ENCODE data around the gene NALF2.

DNA sequence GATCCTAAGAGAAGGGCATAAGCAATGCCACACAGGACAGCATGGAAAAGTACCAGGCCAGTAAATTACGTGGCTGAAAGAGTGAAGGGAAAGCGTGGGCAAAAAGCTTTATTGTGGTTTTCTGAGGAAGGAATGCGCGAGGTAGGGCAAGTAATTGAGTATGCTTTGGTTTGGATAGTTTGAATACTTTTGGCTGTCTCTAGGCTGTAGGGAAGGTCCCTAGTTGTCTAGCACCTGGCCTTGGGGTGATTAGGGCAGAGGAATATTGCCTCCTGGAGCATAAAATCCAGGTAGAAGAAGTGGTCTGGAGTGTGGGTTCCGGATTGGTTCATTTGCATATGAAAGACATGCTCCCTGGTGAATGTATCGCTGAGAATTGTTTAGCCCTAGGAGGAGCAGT is 46.4 kb upstream of the NALF2 start:
- TF ChIP-seq, protein P1, sequence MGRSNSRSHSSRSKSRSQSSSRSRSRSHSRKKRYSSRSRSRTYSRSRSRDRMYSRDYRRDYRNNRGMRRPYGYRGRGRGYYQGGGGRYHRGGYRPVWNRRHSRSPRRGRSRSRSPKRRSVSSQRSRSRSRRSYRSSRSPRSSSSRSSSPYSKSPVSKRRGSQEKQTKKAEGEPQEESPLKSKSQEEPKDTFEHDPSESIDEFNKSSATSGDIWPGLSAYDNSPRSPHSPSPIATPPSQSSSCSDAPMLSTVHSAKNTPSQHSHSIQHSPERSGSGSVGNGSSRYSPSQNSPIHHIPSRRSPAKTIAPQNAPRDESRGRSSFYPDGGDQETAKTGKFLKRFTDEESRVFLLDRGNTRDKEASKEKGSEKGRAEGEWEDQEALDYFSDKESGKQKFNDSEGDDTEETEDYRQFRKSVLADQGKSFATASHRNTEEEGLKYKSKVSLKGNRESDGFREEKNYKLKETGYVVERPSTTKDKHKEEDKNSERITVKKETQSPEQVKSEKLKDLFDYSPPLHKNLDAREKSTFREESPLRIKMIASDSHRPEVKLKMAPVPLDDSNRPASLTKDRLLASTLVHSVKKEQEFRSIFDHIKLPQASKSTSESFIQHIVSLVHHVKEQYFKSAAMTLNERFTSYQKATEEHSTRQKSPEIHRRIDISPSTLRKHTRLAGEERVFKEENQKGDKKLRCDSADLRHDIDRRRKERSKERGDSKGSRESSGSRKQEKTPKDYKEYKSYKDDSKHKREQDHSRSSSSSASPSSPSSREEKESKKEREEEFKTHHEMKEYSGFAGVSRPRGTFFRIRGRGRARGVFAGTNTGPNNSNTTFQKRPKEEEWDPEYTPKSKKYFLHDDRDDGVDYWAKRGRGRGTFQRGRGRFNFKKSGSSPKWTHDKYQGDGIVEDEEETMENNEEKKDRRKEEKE (IDR thresholded peaks at IDR 0.05): no peak
- TF ChIP-seq NFYC (CRISPR knock-in tag; IDR thresholded peaks at IDR 0.05): no peak
- TF ChIP-seq, protein P2, sequence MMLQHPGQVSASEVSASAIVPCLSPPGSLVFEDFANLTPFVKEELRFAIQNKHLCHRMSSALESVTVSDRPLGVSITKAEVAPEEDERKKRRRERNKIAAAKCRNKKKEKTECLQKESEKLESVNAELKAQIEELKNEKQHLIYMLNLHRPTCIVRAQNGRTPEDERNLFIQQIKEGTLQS (CRISPR knock-in tag; IDR thresholded peaks at IDR 0.05): no peak
- TF ChIP-seq TRIM24 (CRISPR knock-in tag; IDR thresholded peaks at IDR 0.05): no peak
- no peak for TF ChIP-seq ZBTB1 (CRISPR knock-in tag; IDR thresholded peaks at IDR 0.05; ENCODE audit: borderline replicate concordance)
- TF ChIP-seq CAMTA2 (CRISPR knock-in tag; IDR thresholded peaks at IDR 0.05; ENCODE audit: borderline replicate concordance): no peak
- TF ChIP-seq, protein P3, sequence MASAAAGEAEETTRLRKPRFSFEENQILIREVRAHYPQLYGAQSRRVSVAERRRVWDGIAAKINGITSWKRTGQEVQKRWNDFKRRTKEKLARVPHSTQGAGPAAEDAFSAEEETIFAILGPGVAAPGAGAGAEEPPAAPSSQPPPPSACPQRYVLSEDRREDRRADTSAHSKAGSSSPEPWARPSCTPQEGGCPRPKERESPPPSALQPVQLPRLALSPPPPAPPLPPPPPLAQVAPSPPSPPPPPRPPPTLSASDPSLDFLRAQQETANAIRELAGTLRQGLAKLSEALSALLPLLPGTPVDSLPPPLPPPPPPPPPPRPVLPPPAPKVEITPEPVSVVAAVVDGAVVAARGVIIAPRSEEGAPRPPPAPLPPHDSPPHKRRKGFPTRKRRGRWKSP (CRISPR knock-in tag; IDR thresholded peaks at IDR 0.05): no peak
- TF ChIP-seq SMAD1 (CRISPR knock-in tag; IDR thresholded peaks at IDR 0.05; ENCODE audit: borderline replicate concordance, low read depth): no peak
- TF ChIP-seq ARNT (IDR thresholded peaks at IDR 0.05): no peak
- no peak for TF ChIP-seq ZNF530 (CRISPR knock-in tag; IDR thresholded peaks at IDR 0.05; ENCODE audit: low read depth)
- no peak for TF ChIP-seq NR2C2 (CRISPR knock-in tag; IDR thresholded peaks at IDR 0.05; ENCODE audit: borderline replicate concordance)
- TF ChIP-seq SALL1 (CRISPR knock-in tag; IDR thresholded peaks at IDR 0.05): no peak
- TF ChIP-seq CTCF (CRISPR knock-in tag; IDR thresholded peaks at IDR 0.05): no peak
- TF ChIP-seq NR3C1 (CRISPR knock-in tag; IDR thresholded peaks at IDR 0.05): no peak

Measured in HepG2 (cell line).